Liver (tissue), 3 donors: ENCODE measurements around the gene NKRF.

ENCODE experiments used
- EGR1 ChIP-seq, 2 donors: IDR thresholded peaks; 2 replicates each; pipeline ENCODE4 v1.6.1; 2016 to 2018; ENCODE audit warnings: antibody characterized with exemption in 2 of 2, low read depth in 2 of 2
- FOXA1 ChIP-seq: IDR thresholded peaks from 2 replicates; pipeline ENCODE4 v1.6.1; 2016; ENCODE audit warnings: antibody characterized with exemption
- FOXA2 ChIP-seq: IDR thresholded peaks from 2 replicates; pipeline ENCODE4 v1.6.1; 2016; ENCODE audit warnings: antibody characterized with exemption
- GABPA ChIP-seq, 2 donors: IDR thresholded peaks in 1 of 2; conservative IDR thresholded peaks in 1 of 2; 2 replicates each; pipeline ENCODE4 v1.6.1; 2016; ENCODE audit warnings: antibody characterized with exemption in 2 of 2, mild to moderate bottlenecking in 1 of 2, moderate library complexity in 1 of 2
- HNF4A ChIP-seq, 2 donors: conservative IDR thresholded peaks; 2 replicates each; pipeline ENCODE4 v1.6.1; 2016; ENCODE audit warnings: antibody characterized with exemption in 2 of 2, mild to moderate bottlenecking in 2 of 2
- JUND ChIP-seq, 2 donors: IDR thresholded peaks; 2 replicates each; pipeline ENCODE4 v1.6.1; 2016; ENCODE audit warnings: antibody characterized with exemption in 2 of 2
- RAD21 ChIP-seq, 2 donors: IDR thresholded peaks; 2 replicates each; pipeline ENCODE4 v1.6.1; 2016; ENCODE audit warnings: antibody characterized with exemption in 2 of 2, mild to moderate bottlenecking in 2 of 2
- SP1 ChIP-seq: IDR thresholded peaks from 2 replicates; pipeline ENCODE4 v1.6.1; 2018; ENCODE audit warnings: antibody characterized with exemption, mild to moderate bottlenecking
- TAF1 ChIP-seq: conservative IDR thresholded peaks from 2 replicates; pipeline ENCODE4 v1.6.1; 2016; ENCODE audit warnings: antibody characterized with exemption, mild to moderate bottlenecking
- YY1 ChIP-seq: IDR thresholded peaks from 2 replicates; pipeline ENCODE4 v1.6.1; 2016; ENCODE audit warnings: antibody characterized with exemption, mild to moderate bottlenecking
- TF ChIP-seq, protein P1 (sequence below): fragments of 150-350 bp; IDR thresholded peaks from 2 replicates; pipeline ENCODE4 v1.5.1; 2017; ENCODE audit warnings: improper control_type of control experiment, low read depth, low read length; ENCODE audit not compliant: missing input control
- TF ChIP-seq, protein P2 (sequence below): IDR thresholded peaks from 2 replicates; pipeline ENCODE4 v1.6.1; 2016; ENCODE audit warnings: antibody characterized with exemption, mild to moderate bottlenecking
- TF ChIP-seq, protein P3 (sequence below): IDR thresholded peaks from 2 replicates; pipeline ENCODE4 v1.6.1; 2016; ENCODE audit warnings: antibody characterized with exemption
- TF ChIP-seq, protein P4 (sequence below): IDR thresholded peaks from 2 replicates; pipeline ENCODE4 v1.6.1; 2016; ENCODE audit warnings: antibody characterized with exemption
- donor health status: healthy.
- donor health status: healthy.

DNA sequence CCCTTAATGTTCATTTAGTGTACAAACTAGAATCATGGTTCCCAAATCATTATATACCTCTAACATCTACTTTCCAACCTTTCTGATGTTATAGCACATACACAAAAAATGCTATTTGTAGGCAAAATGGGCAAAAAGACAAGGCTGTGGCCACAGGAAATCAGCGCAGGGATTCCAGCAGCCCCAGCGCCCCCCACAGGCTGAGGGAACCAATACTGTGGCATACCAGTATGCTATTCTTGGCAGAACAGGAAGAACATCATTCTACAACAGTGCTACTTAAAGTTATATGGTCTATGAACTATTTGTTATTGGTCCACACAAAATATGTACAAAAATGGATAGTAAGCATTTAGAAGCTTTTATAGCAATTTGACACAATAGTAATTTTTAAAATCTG, 66.4 kb downstream of the NKRF start:
- TF ChIP-seq, protein P1, sequence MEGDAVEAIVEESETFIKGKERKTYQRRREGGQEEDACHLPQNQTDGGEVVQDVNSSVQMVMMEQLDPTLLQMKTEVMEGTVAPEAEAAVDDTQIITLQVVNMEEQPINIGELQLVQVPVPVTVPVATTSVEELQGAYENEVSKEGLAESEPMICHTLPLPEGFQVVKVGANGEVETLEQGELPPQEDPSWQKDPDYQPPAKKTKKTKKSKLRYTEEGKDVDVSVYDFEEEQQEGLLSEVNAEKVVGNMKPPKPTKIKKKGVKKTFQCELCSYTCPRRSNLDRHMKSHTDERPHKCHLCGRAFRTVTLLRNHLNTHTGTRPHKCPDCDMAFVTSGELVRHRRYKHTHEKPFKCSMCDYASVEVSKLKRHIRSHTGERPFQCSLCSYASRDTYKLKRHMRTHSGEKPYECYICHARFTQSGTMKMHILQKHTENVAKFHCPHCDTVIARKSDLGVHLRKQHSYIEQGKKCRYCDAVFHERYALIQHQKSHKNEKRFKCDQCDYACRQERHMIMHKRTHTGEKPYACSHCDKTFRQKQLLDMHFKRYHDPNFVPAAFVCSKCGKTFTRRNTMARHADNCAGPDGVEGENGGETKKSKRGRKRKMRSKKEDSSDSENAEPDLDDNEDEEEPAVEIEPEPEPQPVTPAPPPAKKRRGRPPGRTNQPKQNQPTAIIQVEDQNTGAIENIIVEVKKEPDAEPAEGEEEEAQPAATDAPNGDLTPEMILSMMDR = no peak
- TF ChIP-seq, protein P2, sequence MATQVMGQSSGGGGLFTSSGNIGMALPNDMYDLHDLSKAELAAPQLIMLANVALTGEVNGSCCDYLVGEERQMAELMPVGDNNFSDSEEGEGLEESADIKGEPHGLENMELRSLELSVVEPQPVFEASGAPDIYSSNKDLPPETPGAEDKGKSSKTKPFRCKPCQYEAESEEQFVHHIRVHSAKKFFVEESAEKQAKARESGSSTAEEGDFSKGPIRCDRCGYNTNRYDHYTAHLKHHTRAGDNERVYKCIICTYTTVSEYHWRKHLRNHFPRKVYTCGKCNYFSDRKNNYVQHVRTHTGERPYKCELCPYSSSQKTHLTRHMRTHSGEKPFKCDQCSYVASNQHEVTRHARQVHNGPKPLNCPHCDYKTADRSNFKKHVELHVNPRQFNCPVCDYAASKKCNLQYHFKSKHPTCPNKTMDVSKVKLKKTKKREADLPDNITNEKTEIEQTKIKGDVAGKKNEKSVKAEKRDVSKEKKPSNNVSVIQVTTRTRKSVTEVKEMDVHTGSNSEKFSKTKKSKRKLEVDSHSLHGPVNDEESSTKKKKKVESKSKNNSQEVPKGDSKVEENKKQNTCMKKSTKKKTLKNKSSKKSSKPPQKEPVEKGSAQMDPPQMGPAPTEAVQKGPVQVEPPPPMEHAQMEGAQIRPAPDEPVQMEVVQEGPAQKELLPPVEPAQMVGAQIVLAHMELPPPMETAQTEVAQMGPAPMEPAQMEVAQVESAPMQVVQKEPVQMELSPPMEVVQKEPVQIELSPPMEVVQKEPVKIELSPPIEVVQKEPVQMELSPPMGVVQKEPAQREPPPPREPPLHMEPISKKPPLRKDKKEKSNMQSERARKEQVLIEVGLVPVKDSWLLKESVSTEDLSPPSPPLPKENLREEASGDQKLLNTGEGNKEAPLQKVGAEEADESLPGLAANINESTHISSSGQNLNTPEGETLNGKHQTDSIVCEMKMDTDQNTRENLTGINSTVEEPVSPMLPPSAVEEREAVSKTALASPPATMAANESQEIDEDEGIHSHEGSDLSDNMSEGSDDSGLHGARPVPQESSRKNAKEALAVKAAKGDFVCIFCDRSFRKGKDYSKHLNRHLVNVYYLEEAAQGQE = no peak
- TF ChIP-seq, protein P3, sequence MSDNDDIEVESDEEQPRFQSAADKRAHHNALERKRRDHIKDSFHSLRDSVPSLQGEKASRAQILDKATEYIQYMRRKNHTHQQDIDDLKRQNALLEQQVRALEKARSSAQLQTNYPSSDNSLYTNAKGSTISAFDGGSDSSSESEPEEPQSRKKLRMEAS = no peak
- no peak for TF ChIP-seq TAF1
- no peak for TF ChIP-seq FOXA2
- TF ChIP-seq, protein P4, sequence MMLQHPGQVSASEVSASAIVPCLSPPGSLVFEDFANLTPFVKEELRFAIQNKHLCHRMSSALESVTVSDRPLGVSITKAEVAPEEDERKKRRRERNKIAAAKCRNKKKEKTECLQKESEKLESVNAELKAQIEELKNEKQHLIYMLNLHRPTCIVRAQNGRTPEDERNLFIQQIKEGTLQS = no peak
- TF ChIP-seq HNF4A (conservative IDR thresholded peaks at IDR 0.05) = no peak
- TF ChIP-seq YY1 = no peak
- TF ChIP-seq EGR1 (IDR thresholded peaks at IDR 0.05; ENCODE audit: low read depth in 2 of 2) = no peak
- no peak for TF ChIP-seq RAD21 (IDR thresholded peaks at IDR 0.05)
- no peak for TF ChIP-seq JUND (IDR thresholded peaks at IDR 0.05)
- no peak for TF ChIP-seq SP1
- no peak for TF ChIP-seq GABPA (IDR thresholded peaks at IDR 0.05 in 1 of 2, conservative IDR thresholded peaks at IDR 0.05 in 1 of 2)
- TF ChIP-seq FOXA1 = no peak
